Amygdala (tissue), 56 donors: ENCODE data around the gene VWA7.
A peak's percentile ranks its signal among the peaks of the same experiment; 100 is the strongest.

Source experiments
- DNase-seq, 56 donors: peaks; one replicate each; lab custom pipeline; 2025; lab: John Stamatoyannopoulos, UW

VWA7 gene

DNA sequence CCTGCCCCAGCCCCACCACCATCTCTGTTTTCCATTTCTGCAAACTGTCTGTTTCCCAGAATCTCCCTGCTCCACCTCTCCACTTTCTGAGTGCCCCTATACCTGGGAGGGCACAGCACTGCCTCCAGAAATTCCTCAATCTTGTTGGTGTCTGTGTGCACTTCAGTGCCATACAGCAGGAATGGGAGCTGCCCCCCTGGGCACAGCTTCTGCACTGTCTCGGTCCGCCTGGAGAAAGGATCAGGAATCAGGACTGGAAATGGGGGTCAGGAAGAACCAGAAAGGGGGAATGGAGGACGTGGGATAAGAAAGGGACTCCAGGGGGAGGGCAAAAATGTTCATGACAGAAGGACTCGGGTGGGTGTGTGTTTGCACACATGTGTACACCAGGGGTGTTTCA, 43.4 kb downstream of the VWA7 start:
- no peak for DNase-seq

DNA sequence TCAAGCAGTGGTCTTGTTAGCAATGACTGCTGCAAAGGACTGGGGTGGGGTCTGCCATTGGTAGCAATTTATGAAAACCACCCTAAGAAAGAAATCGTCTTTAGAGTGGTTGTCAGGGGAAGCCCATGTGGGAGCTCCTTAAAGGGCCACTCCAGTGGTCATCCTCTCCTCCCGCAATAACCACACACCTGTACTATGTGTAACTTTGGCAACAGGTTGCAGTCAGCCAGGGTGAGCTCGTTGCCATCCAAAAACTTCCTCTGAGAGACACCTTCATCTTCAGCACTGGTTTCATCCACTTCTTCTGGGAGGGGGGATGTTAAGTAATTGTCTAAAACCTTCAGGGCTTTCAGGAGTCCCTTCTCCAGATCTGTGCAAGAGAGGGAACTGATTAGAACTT, 45.1 kb downstream of the VWA7 start:
- no peak for DNase-seq

GRCh38 chr6:31730631-31731086, 46.5 kb downstream of the VWA7 start:
- no peak for DNase-seq

- DNase-seq: peak in 49 of 56 donors; percentile 12 to 80 (median 56)
Observed at GRCh38 chr6:31729979-31730630, 47.0 kb downstream of the VWA7 start.

DNA sequence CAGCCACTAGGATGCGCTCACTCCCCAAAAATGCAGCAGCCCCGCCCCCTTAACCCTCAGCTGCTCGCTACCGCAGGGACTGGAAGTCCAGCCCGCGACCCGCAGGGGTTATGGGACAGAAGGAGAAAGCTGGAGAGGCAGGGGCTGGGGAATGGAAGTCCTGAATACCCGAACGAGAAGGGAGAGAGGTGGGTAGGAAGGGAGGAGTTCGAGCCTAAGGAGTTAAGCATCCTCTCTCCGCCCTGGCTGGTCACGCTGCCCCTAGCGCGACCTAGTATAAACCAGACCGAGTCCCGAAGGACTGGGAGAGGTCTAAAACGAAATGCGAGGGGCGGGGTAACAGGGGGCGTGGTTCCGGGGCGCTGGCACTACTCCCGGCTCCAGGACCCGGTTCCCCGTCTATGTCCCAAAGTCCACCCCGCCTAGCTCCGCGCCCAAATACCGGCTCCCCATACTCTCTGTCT, 47.6 kb downstream of the VWA7 start:
- peak; percentile 19 to 89 (median 74) for DNase-seq

GRCh38 chr6:31728767-31729514, 48.2 kb downstream of the VWA7 start, which contains the start of gene DDAH2:
Gene DDAH2, minus strand, starts transcription at chr6:31729299. Its CDS starts 138 bp downstream, at chr6:31729161.
- peak in 1 of 56 donors; percentile 52 for DNase-seq

DNA sequence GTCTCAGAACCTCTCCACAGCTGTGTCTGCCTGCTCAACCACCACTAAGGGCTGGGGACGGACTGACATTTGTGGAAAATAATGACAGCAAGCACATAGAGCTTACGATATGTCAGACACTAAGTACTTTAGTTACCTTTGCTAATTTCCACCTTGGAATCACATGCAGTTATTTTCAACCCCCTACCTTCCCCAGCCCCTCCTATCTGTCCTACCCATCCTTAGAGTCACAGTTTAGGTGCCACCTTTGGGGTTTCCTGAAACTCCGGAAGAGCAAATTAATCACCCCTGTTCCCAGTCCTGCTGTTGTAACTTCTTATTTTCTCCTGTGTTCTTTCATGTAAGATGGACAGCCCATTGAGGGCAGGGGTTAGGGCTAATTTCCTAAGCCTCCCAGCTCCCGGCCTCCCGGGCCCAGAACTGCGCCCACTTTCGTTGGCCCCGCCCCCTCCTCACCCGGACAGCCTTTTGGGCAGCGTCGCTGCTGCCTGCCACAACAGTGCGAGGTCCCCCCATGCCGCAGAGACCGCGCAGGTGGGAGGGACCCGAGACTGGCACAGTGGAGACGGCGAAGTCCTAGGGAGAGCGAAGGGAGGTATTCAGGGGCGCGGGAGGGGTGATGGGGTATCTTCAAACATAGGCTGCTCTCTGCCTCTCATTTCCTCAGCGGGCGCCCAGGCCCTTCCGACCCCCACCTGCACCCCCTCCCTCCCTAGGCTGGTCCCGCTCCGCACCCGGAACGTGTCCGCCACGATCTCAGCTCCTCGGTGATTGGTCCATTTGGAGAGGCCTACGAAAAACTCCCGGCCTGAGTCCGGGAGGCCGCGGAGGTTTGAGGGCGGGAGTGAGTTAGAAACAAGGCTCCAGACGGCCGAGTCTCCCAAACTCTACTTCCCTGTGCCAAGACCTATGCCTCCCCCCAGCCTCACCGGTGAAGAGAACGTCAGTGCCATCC, 49.1 kb downstream of the VWA7 start:
- DNase-seq: no peak

- DNase-seq: peak in 4 of 56 donors; percentile 6 to 34 (median 14)
Observed at GRCh38 chr6:31727034-31727716, 50.0 kb downstream of the VWA7 start.

- DNase-seq: no peak
Observed at GRCh38 chr6:31725502-31726350, 51.4 kb downstream of the VWA7 start.

DNA sequence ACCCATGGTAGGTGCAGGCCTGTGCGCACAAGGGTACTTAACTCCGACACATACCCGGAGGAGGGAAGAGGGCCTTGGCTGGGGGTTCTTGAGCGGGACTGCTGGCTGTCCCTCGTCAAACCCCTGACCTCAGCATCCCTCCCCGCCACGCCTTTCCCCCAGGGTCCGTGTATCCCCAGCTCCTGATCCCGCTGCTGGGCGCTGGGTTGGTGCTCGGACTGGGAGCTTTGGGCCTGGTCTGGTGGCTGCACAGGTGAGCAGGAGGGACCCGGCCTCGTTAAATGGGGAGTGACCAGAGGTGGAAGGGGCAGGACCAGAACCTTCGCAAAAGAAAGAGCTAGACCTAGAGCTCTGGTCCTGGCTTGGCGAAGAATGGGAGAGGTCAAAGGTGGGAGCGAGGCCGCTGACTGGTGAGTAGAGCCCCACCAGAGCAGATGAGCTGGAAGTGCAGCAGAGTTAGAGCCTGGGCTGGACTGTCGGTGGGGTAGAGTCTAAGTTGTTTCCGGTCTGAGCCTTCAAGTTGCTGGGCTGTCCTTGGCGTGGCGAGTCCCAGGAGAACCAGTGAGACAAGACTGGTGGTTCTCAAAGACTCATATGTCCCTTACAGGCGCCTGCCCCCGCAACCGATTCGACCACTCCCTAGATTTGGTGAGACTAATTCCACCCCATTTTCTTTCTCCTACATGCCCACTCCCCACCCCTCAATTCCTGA, 53.0 kb downstream of the VWA7 start:
- no peak for DNase-seq

GRCh38 chr6:31723245-31723979, 53.7 kb downstream of the VWA7 start, which contains the start of gene MPIG6B:
Gene MPIG6B, plus strand, starts transcription at chr6:31723373. Its CDS starts 11 bp downstream, at chr6:31723384.
- no peak for DNase-seq

DNA sequence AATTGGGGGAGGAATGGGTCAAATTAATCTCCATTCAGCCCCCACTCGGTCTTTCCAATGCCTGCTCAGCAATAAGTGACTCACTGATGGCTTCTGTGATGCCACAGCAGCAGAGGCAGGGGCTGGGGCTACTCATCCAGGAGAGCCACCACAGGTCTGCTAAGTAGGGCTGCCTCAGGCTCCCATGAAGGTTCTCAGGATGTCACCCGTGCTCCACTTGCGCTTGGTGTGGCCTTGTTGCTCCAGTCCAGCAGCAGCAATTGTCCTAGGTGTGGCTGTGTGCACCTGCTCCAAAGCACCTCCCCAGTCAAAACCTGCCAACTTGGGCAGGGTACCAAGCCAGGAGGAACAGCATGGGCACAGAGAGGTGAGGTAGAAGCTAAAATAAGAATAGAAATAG, 55.0 kb downstream of the VWA7 start:
- no peak for DNase-seq

- DNase-seq: no peak
Observed at GRCh38 chr6:31721351-31722020, 55.6 kb downstream of the VWA7 start, which contains the start of gene LY6G6C. Gene LY6G6C, minus strand, starts transcription at chr6:31721746. Its CDS starts 67 bp downstream, at chr6:31721679.

GRCh38 chr6:31720196-31720770, 56.8 kb downstream of the VWA7 start:
- DNase-seq: no peak

GRCh38 chr6:31719001-31719400, 58.1 kb downstream of the VWA7 start:
- no peak for DNase-seq

- no peak for DNase-seq
Observed at GRCh38 chr6:31718265-31718664, 58.9 kb downstream of the VWA7 start.
